8988T (cell line): Measurements from ENCODE around the gene PRRT1B.

ENCODE experiments used
- DNase-seq: peaks from one replicate; pipeline ENCODE4 v3.0.0; 2011

PRRT1B gene

GRCh38 chr9:131582466-131583336, 37.4 kb downstream of the PRRT1B start:
- DNase-seq = no peak

- DNase-seq = no peak
These were observed 38.0 kb downstream of the PRRT1B start for GRCh38 chr9:131583337-131583645.

GRCh38 chr9:131583836-131584555, 38.7 kb downstream of the PRRT1B start:
- DNase-seq = no peak

DNA sequence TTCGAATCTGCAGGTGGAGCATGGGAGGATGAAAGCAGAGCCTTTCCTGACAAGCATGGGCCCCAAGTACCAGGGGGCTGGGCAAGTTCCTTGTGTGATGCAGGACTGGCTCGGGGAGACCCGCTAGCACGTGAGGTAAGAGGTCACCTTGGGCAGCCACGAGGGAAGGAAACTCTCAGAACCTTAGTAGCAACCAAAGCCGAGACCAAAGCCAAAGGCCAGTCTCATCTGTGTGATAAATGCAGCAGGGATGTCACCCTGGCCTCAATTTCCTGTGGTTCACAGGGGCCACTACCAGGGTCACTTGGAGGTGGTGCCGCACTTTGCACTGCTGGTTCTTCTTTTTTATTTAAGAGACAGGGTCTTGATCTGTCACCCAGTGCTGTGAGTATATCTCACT, 39.5 kb downstream of the PRRT1B start:
- no peak for DNase-seq

- no peak for DNase-seq
These were observed 40.1 kb downstream of the PRRT1B start for GRCh38 chr9:131585375-131585774.

DNA sequence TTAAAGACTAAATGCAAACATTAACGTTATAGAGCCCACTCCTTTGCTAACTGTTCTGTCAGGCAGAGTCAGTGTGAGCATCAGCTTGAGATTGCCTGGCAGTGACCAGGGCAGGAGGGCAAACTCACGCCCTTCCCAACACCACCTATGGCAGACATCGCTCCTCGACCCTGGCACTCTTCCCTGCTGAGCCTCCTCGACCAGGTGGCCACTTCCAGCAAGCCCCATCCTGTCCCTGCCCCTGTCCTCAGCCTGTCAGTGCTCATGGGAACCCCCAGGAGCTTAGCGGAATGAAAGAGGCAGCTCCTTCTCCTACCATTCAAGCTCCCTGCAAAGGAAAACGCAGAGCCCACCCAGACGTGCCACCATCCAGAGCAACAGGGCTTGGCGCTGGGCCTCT, 42.0 kb downstream of the PRRT1B start:
- no peak for DNase-seq

DNA sequence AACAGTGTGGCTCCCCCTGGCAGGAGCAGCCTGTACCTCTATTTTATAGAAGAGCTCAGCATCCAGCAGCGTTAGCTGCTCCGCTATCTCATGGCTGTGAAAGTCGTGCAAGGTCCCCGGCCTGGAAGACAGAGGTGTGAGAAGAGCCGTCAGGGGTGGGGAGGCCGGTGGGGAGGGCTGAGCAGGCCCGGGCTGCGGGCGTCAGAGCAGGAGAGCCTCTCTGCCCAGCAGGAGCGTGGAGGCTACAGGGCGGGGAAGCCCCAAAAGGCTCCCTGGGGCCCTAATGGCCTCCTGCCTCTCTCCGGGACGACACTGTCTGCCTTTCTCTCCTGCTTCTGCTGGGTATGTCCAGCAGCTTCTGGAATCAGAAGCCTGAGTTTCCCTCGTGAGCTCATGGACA, 42.6 kb downstream of the PRRT1B start:
- no peak for DNase-seq

DNA sequence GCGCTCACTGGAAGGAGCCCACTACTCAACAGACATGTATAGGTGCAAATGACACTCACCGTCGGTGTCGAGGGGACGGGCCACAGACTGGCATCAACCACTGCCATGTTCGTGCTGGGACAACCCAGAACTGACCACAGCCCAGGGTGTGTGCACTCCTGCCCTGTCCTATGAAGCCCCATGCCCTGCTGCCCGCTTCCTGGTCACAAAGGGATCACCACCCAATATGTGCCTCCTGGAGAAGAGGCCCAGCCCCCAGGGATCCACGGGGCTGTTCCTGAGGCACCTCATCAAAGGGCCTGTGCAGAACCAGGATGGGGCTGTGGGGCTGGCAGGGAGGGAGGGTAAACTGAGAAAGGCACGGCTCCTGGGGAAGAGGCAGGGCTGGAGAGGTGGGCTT, 43.1 kb downstream of the PRRT1B start:
- no peak for DNase-seq

DNA sequence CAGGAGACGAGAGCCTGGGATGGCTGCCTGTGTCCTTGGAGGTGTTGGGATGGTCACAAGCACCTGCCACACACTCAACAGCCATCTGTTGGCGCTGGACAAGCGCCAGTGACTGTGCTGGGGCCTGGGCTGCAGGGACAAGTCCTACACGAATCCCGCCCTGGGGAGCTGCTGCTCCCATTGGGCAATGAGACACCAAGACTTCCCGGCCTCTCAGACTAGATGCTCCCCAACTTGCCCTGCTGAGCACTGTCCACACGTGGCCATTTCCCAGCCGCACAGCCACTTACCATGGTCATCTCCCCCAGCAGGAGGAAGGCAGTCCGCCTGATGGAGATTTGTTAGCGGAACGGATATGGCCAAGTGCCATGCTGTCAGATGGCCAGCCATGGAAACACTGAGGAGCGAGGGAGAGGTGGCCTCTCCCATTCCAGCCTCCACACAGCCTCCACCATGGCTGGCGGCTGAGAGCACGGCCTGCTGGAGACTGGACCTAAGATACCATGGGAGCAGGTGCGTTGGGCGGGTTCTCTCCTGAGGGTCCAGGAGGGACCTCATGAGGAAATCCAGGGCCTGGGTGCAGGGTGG, 43.9 kb downstream of the PRRT1B start:
- no peak for DNase-seq

DNA sequence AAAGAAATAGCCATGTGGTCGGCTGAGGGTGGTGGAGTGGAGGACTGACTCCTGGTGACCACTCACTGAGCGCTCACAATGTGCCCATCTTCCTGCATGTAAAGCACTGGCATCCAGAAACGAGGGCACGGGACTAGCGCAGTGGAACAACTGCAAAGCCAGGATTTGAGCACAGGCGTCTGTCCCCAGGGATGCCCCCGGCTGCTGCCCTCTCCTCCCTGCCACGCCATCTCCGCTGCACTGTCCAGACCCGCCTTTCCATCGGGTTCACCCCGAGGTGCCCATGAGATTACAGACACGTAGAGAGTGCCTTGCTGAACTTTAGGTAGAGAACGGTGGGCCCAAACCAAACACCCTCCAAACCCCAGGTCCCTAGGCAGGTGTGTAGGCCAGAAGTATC, 44.7 kb downstream of the PRRT1B start:
- DNase-seq = no peak

- DNase-seq = no peak
These were observed 45.1 kb downstream of the PRRT1B start for GRCh38 chr9:131590449-131590848.

DNA sequence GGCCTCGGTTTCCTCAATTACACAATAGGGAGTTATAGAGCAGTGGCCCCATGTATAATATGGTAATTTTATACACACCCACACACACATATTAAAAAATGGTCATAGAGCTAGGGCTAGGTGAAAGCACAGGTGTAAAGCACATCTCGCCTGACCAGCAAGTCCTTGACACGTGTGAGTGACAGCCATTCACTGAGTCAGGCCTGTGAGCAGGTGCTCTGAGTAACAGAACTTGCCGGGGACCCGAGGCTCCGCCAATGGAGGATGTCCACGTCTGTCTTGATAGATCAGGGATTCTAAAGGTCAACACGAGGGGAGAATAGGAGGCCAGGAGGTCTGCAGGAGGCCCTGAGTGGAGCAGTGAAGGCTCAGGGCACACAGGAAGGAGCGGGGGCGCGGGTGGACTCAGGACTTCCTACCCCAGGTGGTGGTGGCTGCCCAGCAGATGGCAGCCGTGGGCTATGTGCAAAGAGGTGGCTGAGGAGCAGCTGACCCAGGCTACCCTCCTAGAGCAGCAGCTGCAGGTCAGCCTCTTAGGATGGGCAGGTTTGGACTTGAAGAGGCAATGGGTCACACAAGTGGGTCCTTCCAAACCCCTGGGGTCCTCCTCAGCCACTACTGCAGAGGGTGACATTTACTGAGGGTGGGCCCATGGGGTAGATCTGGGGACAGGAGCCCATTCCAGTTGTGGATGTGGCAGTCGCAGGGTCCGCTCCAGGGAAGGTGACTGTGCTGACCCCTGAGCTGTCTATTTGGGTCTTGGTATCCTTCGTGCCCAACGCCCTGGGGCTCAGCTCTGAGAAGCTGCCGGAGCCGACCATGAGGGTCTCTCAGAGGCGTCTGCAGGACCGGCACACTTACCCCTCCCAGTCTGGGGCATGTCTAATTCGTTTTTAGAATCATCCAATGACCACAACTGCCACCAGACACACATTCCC, 45.9 kb downstream of the PRRT1B start:
- peak; percentile 89 for DNase-seq

- DNase-seq = no peak
These were observed 46.5 kb downstream of the PRRT1B start for GRCh38 chr9:131591845-131592208.

- no peak for DNase-seq
These were observed 47.9 kb downstream of the PRRT1B start for GRCh38 chr9:131593091-131593820.

DNA sequence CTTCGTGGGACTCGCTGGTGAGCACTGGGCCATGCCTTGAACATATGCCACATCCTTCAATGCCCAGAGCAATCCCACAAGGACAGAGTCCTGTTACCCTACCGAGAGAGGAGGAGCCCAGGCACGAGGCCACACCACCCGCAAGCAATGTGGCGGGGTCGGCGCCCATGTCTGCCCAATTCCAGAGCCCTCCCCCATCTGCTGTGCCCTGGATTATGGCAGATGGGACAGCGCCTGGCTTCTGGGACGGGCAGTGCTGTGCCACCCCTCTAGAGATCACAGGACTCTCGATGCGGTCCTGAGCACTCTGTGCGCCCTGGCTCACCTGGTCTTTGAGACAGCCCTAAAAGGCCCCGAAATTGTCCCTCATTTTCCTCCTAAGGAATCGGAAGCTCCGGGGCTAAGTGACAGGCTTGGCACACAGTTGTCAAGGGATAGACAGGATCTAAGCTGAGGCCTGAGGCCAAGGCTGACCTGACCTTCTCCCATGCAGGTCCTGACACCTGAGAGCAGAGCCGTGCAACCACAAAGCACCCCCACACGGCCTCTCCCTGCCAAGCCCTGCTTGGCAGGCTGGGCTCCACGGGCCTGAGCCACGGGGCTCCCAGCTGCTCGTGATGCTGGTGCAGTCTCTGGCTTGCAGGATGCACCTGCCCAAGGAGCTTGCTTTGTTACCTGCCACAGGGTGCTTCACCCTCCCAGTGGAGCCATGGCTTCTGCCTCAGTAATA, 48.8 kb downstream of the PRRT1B start:
- no peak for DNase-seq

- DNase-seq = no peak
These were observed 49.8 kb downstream of the PRRT1B start for GRCh38 chr9:131594906-131595665.

- no peak for DNase-seq
These were observed 50.5 kb downstream of the PRRT1B start for GRCh38 chr9:131595696-131596429.

DNA sequence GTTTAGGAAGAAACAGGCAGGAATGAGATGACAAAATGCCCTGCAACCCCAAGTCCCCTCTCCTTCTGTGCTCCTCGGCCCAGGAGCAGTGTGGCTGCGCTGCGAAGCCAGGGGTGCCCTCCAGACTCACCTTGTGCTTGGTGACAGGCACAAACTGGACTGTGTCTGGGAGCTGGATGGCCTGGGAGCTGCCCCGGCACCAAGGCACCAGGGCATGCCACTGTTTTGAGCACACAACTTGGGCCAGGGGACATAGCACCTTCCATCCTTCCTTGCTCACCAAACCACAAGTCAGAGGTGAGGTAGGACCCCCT, 51.1 kb downstream of the PRRT1B start:
- no peak for DNase-seq

DNA sequence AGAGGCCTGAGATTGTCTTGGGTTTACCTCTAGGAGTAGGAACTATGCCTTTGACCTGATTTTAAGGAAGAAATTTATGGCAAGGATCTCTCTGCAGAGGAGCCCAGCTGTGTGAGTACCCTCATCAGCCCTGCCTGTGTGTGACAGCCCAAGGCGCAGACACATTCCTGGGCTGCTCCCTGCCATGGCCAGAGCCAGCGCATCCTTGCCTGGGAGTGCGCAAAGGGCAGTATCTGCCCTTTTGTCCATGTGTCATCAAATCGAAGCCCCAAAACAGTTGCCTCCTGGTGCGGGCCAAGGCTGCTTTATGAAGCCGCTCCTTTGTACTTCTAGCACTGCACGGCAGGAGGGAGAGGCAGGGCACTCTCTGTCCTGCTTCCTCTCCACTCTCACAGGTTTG, 51.9 kb downstream of the PRRT1B start:
- no peak for DNase-seq

DNA sequence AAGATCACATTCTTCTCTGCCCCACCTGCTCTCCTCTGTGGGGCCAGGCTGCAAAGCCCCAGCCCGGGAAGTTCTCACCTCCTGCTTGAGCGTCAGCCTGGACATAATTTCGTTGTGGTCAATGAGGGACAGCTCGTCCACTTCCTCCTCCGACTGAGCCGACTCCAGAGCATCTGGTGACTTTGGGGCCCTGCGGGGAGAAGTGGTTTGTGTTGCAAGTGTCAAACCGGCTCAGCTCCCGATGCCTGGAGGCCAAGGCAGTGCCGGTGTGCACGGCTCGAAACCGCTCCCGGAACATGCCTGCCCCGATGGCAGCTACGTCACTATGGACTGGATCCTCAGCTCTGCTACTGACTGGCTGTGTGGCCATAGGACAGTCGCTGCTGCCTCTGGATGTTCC, 52.8 kb downstream of the PRRT1B start:
- DNase-seq = no peak
